Upper lobe of right lung (tissue), 1 donor: ENCODE data around the gene PDE8A. TPM values are rescaled to one million over a fixed set of nuclear protein-coding genes. Genes with fewer than 3 reads are reported as not detected.

ENCODE experiments used
- ATAC-seq: fragments of 200-7000 bp; cut with Tn5 transposase; one replicate; pipeline ENCODE4 v1.9.1; 2020; ENCODE audit warnings: mild to moderate bottlenecking, moderate library complexity
- DNase-seq: peaks from one replicate; pipeline ENCODE4 v3.0.0-alpha.2; 2020
- H3K27ac ChIP-seq: fragments of 200-600 bp; one replicate; pipeline ENCODE4 v1.8.0; 2022
- H3K27me3 ChIP-seq: fragments of 200-600 bp; one replicate; pipeline ENCODE4 v1.8.0; 2022; ENCODE audit warnings: mild to moderate bottlenecking
- H3K36me3 ChIP-seq: fragments of 200-600 bp; one replicate; pipeline ENCODE4 v1.8.0; 2022
- H3K4me1 ChIP-seq: fragments of 200-600 bp; one replicate; pipeline ENCODE4 v1.8.0; 2022
- H3K4me3 ChIP-seq: fragments of 200-600 bp; one replicate; pipeline ENCODE4 v1.8.0; 2022; ENCODE audit warnings: mild to moderate bottlenecking
- H3K9me3 ChIP-seq: fragments of 200-600 bp; one replicate; pipeline ENCODE4 v1.8.0; 2022
- CTCF ChIP-seq: fragments of 200-600 bp; IDR thresholded peaks from one replicate; pipeline ENCODE4 v1.8.0; 2022; ENCODE audit warnings: antibody characterized with exemption
- intact Hi-C: fragments of 100-400 bp; cut with DNase I; formaldehyde crosslinking; loops from one replicate; pipeline ENCODE4 v1.11.0; 2022
- total RNA-seq: library from RNA; stranded (reverse); fragmentation: NEBNext Ultra II Directional; extraction: Animal tissue kit (Norgen Biotek cat#: 25700); gene quantifications from one replicate; pipeline ENCODE4 v1.2.1, GENCODE V29; 2021
- donor health status: DM: no; HTN: yes; CAD: no; lungs with severe emphysema.

Gene PDE8A
- total RNA-seq, 1 donor from 2014 or later: 54.7 TPM

DNA sequence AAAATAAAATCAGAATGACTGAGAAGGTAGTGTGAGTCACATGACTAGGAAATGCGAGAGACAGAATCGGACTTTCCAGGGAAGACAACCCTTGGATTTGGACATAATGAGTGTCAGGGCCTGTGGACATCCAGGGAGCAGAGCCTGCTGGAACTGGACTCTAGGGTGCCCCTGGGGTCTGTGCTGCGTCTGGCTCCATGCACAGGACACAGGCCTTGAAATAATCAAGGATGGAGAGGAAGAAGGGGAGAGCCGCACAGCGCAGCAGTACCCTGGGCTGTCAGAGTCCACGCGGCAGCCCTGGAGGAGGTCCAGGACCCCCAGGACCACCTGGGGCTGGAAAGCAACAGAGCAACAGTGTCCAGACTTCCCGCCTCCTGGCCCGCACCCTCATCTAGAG lies 173.7 kb downstream of the PDE8A start:
- H3K9me3 ChIP-seq: no peaks in the 10 kb centered on the region
- intact Hi-C loops: no loop called here
- no peaks in the 10 kb centered on the region for H3K36me3 ChIP-seq
- no peak for ATAC-seq
- no peak overlapping the region for H3K27ac ChIP-seq
- TF ChIP-seq CTCF: no peak
- no peak for DNase-seq
- no peaks in the 10 kb centered on the region for H3K27me3 ChIP-seq
- H3K4me1 ChIP-seq: no peaks in the 10 kb centered on the region
- no peak overlapping the region for H3K4me3 ChIP-seq

DNA sequence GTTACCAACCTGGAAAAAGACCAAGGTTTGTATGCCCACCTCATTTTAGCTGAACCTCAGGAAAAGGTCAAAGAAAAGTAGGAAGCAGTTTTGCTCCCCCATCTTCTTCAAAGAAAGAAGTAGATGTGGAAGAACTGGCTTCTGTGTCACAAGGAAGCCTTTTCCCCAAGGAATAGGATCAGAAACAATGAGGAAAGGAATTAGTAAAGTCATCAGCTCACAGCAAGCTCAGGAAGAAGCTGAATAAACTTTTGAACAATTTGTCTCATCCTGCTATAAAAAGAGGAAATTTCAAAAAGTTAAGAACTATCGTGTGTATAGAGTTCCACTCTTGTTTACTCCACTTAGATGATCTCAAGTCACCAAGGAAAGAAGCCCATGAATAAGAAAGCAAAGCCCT lies 174.2 kb downstream of the PDE8A start:
- ATAC-seq: no peak
- Histone ChIP-seq H3K36me3 (no peaks in the 10 kb centered on the region), H3K9me3 (no peaks in the 10 kb centered on the region), H3K27ac (no peak overlapping the region), H3K4me1 (no peaks in the 10 kb centered on the region), H3K27me3 (no peaks in the 10 kb centered on the region), H3K4me3 (no peak overlapping the region)
- intact Hi-C loops: no loop called here
- no peak for DNase-seq
- TF ChIP-seq CTCF: no peak

DNA sequence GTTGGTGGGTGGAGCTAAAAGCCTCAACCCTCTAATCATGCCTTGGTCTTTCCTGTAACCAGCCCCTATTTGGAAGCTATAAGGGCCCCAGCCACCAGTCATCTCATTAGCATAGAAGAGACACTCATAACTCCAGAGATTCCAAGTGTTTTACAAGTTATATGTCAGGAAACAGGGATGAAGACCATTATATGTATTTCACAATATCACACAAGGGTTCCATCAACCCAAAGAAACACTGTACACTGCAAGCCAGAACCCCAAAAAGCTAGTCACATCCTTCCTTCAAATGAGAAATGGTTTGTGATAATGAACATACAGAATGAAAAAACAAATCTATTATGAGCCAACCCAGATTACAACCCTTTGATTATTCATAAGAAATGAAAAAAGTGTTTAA lies 175.7 kb downstream of the PDE8A start:
- intact Hi-C loops: no loop called here
- no peak overlapping the region for H3K27ac ChIP-seq
- H3K36me3 ChIP-seq: no peaks in the 10 kb centered on the region
- no peaks in the 10 kb centered on the region for H3K4me1 ChIP-seq
- ATAC-seq: no peak
- no peak for DNase-seq
- no peak for TF ChIP-seq CTCF
- no peaks in the 10 kb centered on the region for H3K27me3 ChIP-seq
- H3K9me3 ChIP-seq: no peaks in the 10 kb centered on the region
- no peak overlapping the region for H3K4me3 ChIP-seq

DNA sequence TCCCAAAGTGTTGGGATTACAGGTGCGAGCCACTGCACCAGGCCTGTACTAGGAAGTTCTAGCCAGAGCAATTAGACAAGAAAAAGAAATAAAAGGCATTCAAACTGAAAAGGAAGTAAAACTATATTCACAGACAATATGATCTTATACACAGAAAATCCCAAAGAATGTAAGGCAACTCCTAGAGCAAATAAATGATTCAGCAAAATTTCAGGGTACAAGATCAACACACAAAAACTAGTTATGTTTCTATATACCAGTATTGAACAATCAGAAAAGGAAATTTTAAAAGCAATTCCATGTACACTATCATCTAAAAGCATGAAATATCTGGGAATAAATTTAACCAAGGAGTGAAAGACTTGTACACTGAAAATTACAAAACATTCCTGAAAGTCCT lies 180.6 kb downstream of the PDE8A start:
- DNase-seq: no peak
- ATAC-seq: no peak
- Histone ChIP-seq H3K9me3 (no peaks in the 10 kb centered on the region), H3K27me3 (no peaks in the 10 kb centered on the region), H3K4me3 (no peak overlapping the region), H3K27ac (no peak overlapping the region), H3K36me3 (no peaks in the 10 kb centered on the region), H3K4me1 (no peaks in the 10 kb centered on the region)
- intact Hi-C loops: no loop called here
- TF ChIP-seq CTCF: no peak

GRCh38 chr15:85164841-85165466 lies 183.3 kb downstream of the PDE8A start:
- Histone ChIP-seq H3K36me3 (no peaks in the 10 kb centered on the region), H3K4me1 (peaks cover 3% of the 10 kb centered on the region), H3K27ac (no peak overlapping the region), H3K9me3 (no peaks in the 10 kb centered on the region), H3K4me3 (no peak overlapping the region), H3K27me3 (no peaks in the 10 kb centered on the region)
- ATAC-seq: no peak
- intact Hi-C loops: no loop called here
- TF ChIP-seq CTCF: no peak
- DNase-seq: no peak

DNA sequence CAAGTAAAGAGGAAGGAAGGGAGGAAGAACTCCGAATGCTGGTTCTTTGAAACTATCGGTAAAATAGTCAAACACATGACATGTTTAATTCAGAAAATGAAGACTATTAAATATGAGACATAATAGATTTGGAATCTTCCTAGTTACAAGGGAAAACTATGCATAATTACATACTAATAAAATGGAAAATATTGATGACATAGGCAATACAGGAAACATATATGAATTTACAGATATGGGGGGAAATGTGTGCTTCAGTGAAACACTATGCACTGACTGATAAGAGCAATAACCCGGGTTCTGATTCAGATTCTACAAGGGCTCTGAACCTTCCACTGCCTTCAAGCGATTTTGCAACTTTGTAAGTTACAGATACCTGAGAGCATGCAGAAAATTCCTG lies 185.9 kb downstream of the PDE8A start:
- H3K27ac ChIP-seq: no peak overlapping the region
- peaks cover 3% of the 10 kb centered on the region for H3K4me1 ChIP-seq
- TF ChIP-seq CTCF: no peak
- DNase-seq (no peak), ATAC-seq (no peak)
- H3K27me3 ChIP-seq: no peaks in the 10 kb centered on the region
- H3K4me3 ChIP-seq: no peak overlapping the region
- H3K36me3 ChIP-seq: no peaks in the 10 kb centered on the region
- intact Hi-C loops: no loop called here
- peaks cover 5% of the 10 kb centered on the region for H3K9me3 ChIP-seq
